ENCODE measurements around the gene MTUS2. TPM values are rescaled to one million over a fixed set of nuclear protein-coding genes. Genes with fewer than 3 reads are reported as not detected.

The MTUS2 gene
- total and polyA plus RNA-seq, 9 of the 15 experiments (the other 6 are each of a cell fraction or from before 2014, with no cell fraction given), result 0.01 to 0.28 (median 0.06) TPM; not detected in 1

DNA sequence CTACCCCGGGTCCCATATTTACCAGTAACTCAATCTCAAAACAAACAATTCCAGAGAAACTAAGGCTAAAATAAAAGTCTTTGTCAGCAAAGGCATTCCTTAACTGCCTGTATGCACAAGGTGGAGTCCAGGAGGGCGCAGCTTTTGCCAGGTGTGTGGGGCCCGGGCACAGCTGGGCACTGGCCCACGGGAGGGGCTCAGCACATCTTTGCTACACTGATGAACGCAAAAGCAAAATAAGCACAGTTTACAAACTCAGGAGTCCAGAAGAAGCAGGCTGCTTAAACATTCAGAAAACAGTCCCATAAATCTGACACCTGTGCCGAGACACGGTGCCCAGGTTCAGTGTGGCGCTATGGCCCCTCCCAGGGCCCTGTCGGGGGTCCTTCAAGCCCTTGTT, 704.5 kb downstream of the MTUS2 start:
- Histone ChIP-seq H3K4me1 (replicated peaks in 1 of 2; ENCODE audit: control insufficient read depth in 2 of 2, insufficient read depth in 2 of 2, low read length in 2 of 2) (no peaks in the 10 kb centered on the region), H3K4me2 (ENCODE audit: insufficient read depth, low read length) (no peak overlapping the region), H3K9me1 (ENCODE audit: control insufficient read depth, insufficient read depth, low read length) (no peaks in the 10 kb centered on the region), H3K9ac (ENCODE audit: insufficient read depth in 1 of 2, low read depth in 2 of 2, low read length in 2 of 2) (no peak overlapping the region), H3K36me3 (ENCODE audit: control insufficient read depth, insufficient read depth, low read length) (peaks cover 69% of the 10 kb centered on the region; the same call in 2 of the 3 replicates), H3K27me3 (ENCODE audit: control insufficient read depth in 2 of 2, insufficient read depth in 2 of 2, low read length in 2 of 2) (no peaks in the 10 kb centered on the region), H3K4me3 (no peak overlapping the region), H2AFZ (ENCODE audit: low read depth, low read length) (no peak overlapping the region), H4K20me1 (replicated peaks; ENCODE audit: control insufficient read depth, insufficient read depth, low read length) (no peaks in the 10 kb centered on the region; the same call in 1 of the 2 replicates), H3K79me2 (ENCODE audit: control insufficient read depth, insufficient read depth, low read length) (no peaks in the 10 kb centered on the region), H3K9me3 (replicated peaks; ENCODE audit: control insufficient read depth, insufficient read depth, low read depth, low read length) (no peaks in the 10 kb centered on the region), H3K27ac (ENCODE audit: extremely low read depth, low read depth, low read length) (no peak overlapping the region)
- no peak for FAIRE-seq
- ChIA-PET CTCF (ENCODE audit: low intra/inter-chr PET ratio) (no interaction called here), POLR2A (no interaction called here)
- DNase-seq (ENCODE audit: extremely low read depth in 1 of 4, low spot score in 3 of 4), result no peak
- no peak for ATAC-seq
- in situ Hi-C loops (cut with MboI), result no loop called here
- 94% methylated on average over 3 of the region's 9 CpGs for WGBS (ENCODE audit: insufficient coverage, low coverage, missing lambda C conversion rate)
- intact Hi-C loops (cut with micrococcal nuclease), result no loop called here
- no peak for TF ChIP-seq ATF7 (IDR thresholded peaks at IDR 0.05)
- no TSS peak for BruUV-seq (replicated peaks)

DNA sequence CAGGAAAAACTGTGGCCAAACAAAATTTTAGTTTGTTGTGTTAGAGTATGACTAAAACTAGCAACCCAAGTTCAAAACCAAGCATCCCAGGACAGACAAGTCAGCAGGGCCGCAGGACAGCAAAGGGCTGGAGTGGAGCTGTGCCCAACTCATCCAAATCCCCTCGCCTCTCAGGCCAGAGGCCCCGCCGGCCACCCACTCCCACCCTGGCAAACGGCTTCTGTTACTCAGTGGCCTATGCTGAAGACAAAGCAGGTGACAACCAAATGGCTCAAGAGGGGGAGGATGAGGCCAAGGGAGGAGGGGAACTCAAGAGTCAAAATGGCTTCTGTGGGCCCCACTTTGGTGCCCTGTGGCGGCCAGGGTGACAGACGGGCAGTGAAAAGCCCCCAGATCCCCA, 705.6 kb downstream of the MTUS2 start:
- in situ Hi-C loops (cut with MboI), result no loop called here
- CTCF ChIA-PET (ENCODE audit: low intra/inter-chr PET ratio), result no interaction called here
- 90% methylated on average over 6 of the region's 7 CpGs for WGBS (ENCODE audit: insufficient coverage, low coverage, missing lambda C conversion rate)
- H3K4me3 ChIP-seq, result no peak overlapping the region
- no peaks in the 10 kb centered on the region for H3K27me3 ChIP-seq (ENCODE audit: control insufficient read depth in 2 of 2, insufficient read depth in 2 of 2, low read length in 2 of 2)
- H3K9ac ChIP-seq (ENCODE audit: insufficient read depth in 1 of 2, low read depth in 2 of 2, low read length in 2 of 2), result no peak overlapping the region
- intact Hi-C loops (cut with micrococcal nuclease), result no loop called here
- H3K4me1 ChIP-seq (replicated peaks in 1 of 2; ENCODE audit: control insufficient read depth in 2 of 2, insufficient read depth in 2 of 2, low read length in 2 of 2), result no peaks in the 10 kb centered on the region
- no TSS peak for BruUV-seq (replicated peaks)
- no peak for FAIRE-seq
- no peaks in the 10 kb centered on the region for H3K79me2 ChIP-seq (ENCODE audit: control insufficient read depth, insufficient read depth, low read length)
- H3K27ac ChIP-seq (ENCODE audit: extremely low read depth, low read depth, low read length), result no peak overlapping the region
- DNase-seq (ENCODE audit: extremely low read depth in 1 of 4, low spot score in 3 of 4), result no peak
- peaks cover 68% of the 10 kb centered on the region; the same call in 2 of the 3 replicates for H3K36me3 ChIP-seq (ENCODE audit: control insufficient read depth, insufficient read depth, low read length)
- POLR2A ChIA-PET, result no interaction called here
- ATAC-seq, result no peak
- no peaks in the 10 kb centered on the region for H3K9me3 ChIP-seq (replicated peaks; ENCODE audit: control insufficient read depth, insufficient read depth, low read depth, low read length)
- no peak overlapping the region for H2AFZ ChIP-seq (ENCODE audit: low read depth, low read length)
- H3K9me1 ChIP-seq (ENCODE audit: control insufficient read depth, insufficient read depth, low read length), result no peaks in the 10 kb centered on the region
- no peaks in the 10 kb centered on the region; the same call in 1 of the 2 replicates for H4K20me1 ChIP-seq (replicated peaks; ENCODE audit: control insufficient read depth, insufficient read depth, low read length)
- no peak overlapping the region for H3K4me2 ChIP-seq (ENCODE audit: insufficient read depth, low read length)
- no peak for TF ChIP-seq MXI1 (IDR thresholded peaks at IDR 0.05; ENCODE audit: low read depth, low read length)
- no peak for TF ChIP-seq ZNF217 (CRISPR knock-in tag; IDR thresholded peaks at IDR 0.05)
- TF ChIP-seq, protein P1, sequence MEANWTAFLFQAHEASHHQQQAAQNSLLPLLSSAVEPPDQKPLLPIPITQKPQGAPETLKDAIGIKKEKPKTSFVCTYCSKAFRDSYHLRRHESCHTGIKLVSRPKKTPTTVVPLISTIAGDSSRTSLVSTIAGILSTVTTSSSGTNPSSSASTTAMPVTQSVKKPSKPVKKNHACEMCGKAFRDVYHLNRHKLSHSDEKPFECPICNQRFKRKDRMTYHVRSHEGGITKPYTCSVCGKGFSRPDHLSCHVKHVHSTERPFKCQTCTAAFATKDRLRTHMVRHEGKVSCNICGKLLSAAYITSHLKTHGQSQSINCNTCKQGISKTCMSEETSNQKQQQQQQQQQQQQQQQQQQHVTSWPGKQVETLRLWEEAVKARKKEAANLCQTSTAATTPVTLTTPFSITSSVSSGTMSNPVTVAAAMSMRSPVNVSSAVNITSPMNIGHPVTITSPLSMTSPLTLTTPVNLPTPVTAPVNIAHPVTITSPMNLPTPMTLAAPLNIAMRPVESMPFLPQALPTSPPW (CRISPR knock-in tag; IDR thresholded peaks at IDR 0.05), result no peak
- no peak for TF ChIP-seq TAF15 (IDR thresholded peaks at IDR 0.05; ENCODE audit: low read depth, low read length)
- no peak for TF ChIP-seq ZNF316 (IDR thresholded peaks at IDR 0.05)
- no peak for TF ChIP-seq ETV5 (CRISPR knock-in tag; IDR thresholded peaks at IDR 0.05; ENCODE audit: low read depth)
- no peak for TF ChIP-seq NR2C1 (IDR thresholded peaks at IDR 0.05)
- no peak for TF ChIP-seq NR2C1 (tag; IDR thresholded peaks at IDR 0.05)
- TF ChIP-seq, protein P2, sequence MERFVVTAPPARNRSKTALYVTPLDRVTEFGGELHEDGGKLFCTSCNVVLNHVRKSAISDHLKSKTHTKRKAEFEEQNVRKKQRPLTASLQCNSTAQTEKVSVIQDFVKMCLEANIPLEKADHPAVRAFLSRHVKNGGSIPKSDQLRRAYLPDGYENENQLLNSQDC (CRISPR knock-in tag; IDR thresholded peaks at IDR 0.05), result no peak
- no peak for TF ChIP-seq MBD2 (IDR thresholded peaks at IDR 0.05; ENCODE audit: borderline replicate concordance, low read depth)
- TF ChIP-seq MEIS2 (IDR thresholded peaks at IDR 0.05; ENCODE audit: partially characterized antibody), result no peak
- no peak for TF ChIP-seq CBX1 (IDR thresholded peaks at IDR 0.05; ENCODE audit: low read depth)
- TF ChIP-seq MEF2D (tag; conservative IDR thresholded peaks at IDR 0.05; ENCODE audit: low read depth), result no peak
- TF ChIP-seq, protein P3, sequence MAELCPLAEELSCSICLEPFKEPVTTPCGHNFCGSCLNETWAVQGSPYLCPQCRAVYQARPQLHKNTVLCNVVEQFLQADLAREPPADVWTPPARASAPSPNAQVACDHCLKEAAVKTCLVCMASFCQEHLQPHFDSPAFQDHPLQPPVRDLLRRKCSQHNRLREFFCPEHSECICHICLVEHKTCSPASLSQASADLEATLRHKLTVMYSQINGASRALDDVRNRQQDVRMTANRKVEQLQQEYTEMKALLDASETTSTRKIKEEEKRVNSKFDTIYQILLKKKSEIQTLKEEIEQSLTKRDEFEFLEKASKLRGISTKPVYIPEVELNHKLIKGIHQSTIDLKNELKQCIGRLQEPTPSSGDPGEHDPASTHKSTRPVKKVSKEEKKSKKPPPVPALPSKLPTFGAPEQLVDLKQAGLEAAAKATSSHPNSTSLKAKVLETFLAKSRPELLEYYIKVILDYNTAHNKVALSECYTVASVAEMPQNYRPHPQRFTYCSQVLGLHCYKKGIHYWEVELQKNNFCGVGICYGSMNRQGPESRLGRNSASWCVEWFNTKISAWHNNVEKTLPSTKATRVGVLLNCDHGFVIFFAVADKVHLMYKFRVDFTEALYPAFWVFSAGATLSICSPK (IDR thresholded peaks at IDR 0.05; ENCODE audit: borderline replicate concordance), result no peak
- no peak for TF ChIP-seq SMARCC2 (IDR thresholded peaks at IDR 0.05; ENCODE audit: low read depth)

All from K562 (cell line).